Measurements from ENCODE around the gene TMEM44.

DNA sequence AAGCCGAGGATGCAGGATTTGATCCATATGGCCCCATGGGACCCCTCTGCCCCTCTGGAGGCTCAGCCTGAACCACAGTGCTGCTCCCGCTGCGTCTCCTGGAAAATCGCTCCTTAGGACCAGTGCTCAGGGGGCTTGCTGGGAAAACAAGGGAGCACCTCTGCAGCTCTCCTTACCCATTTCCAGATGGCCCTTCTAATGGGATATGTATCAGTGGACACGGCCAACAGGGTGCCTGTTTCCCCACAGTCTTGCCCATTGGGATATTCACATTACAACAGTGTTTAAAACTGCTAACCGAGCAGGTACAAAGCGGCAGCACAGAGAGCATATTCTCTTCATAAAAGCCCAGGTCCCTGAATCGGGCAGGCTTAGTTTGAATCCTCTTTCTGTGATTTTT, 27.1 kb downstream of the TMEM44 start:
- TF ChIP-seq, protein P1, sequence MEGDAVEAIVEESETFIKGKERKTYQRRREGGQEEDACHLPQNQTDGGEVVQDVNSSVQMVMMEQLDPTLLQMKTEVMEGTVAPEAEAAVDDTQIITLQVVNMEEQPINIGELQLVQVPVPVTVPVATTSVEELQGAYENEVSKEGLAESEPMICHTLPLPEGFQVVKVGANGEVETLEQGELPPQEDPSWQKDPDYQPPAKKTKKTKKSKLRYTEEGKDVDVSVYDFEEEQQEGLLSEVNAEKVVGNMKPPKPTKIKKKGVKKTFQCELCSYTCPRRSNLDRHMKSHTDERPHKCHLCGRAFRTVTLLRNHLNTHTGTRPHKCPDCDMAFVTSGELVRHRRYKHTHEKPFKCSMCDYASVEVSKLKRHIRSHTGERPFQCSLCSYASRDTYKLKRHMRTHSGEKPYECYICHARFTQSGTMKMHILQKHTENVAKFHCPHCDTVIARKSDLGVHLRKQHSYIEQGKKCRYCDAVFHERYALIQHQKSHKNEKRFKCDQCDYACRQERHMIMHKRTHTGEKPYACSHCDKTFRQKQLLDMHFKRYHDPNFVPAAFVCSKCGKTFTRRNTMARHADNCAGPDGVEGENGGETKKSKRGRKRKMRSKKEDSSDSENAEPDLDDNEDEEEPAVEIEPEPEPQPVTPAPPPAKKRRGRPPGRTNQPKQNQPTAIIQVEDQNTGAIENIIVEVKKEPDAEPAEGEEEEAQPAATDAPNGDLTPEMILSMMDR (IDR thresholded peaks at IDR 0.05): no peak
- TF ChIP-seq POLR2AphosphoS5 (IDR thresholded peaks at IDR 0.05) (no peak), POLR2A (IDR thresholded peaks at IDR 0.05) (no peak), EP300 (IDR thresholded peaks at IDR 0.05) (no peak)
